BE2C (cell line): ENCODE measurements around the gene PLAAT5.

Experiments
- DNase-seq: peaks from one replicate; pipeline ENCODE4 v3.0.0-alpha.2; 2020
- H3K27me3 ChIP-seq: fragments of 250-450 bp; sonication (Bioruptor Pico); 2 replicates; pipeline ENCODE4 v1.5.1; 2020; ENCODE audit warnings: mild to moderate bottlenecking
- H3K36me3 ChIP-seq: fragments of 250-450 bp; sonication (Bioruptor Pico); 2 replicates; pipeline ENCODE4 v1.5.1; 2020; ENCODE audit warnings: mild to moderate bottlenecking
- H3K4me1 ChIP-seq: fragments of 250-450 bp; sonication (Bioruptor Pico); 2 replicates; pipeline ENCODE4 v1.5.1; 2020
- H3K4me3 ChIP-seq: 2 replicates; pipeline ENCODE4 v1.5.1; 2011; ENCODE audit warnings: low read depth, low read length
- H3K9me3 ChIP-seq: fragments of 250-450 bp; sonication (Bioruptor Pico); 2 replicates; pipeline ENCODE4 v1.5.1; 2020
- TF ChIP-seq, protein P1 (sequence below): IDR thresholded peaks from 2 replicates; pipeline ENCODE4 v1.5.1; 2012; ENCODE audit warnings: mild to moderate bottlenecking, low read depth, low read length

PLAAT5 gene

DNA sequence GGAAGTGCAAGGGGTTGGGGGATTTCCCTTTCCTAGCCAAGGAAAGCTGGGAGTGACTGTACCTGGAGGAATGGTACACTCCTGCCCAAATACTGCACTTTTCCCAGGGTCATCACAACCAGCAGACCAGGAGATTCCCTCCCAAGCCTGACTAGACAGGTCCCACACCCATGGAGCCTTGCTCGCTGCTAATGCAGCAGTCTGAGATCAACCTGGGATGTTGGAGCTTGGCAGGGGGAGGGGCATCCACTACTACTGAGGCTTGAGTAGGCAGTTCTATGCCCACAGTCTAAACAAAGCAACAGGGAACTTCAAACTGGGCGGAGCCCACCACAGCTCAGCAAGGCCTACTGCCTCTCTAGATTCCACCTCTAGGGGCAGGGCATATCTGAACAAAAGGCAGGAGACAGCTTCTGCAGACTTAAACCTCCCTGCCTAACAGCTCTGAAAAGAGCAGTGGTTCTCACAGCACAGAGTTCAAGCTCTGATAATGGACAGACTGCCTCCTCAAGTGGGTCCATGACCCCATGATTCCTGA lies 62.9 kb downstream of the PLAAT5 start:
- no peaks in the 10 kb centered on the region for H3K27me3 ChIP-seq
- H3K4me3 ChIP-seq: no peak overlapping the region
- TF ChIP-seq, protein P1, sequence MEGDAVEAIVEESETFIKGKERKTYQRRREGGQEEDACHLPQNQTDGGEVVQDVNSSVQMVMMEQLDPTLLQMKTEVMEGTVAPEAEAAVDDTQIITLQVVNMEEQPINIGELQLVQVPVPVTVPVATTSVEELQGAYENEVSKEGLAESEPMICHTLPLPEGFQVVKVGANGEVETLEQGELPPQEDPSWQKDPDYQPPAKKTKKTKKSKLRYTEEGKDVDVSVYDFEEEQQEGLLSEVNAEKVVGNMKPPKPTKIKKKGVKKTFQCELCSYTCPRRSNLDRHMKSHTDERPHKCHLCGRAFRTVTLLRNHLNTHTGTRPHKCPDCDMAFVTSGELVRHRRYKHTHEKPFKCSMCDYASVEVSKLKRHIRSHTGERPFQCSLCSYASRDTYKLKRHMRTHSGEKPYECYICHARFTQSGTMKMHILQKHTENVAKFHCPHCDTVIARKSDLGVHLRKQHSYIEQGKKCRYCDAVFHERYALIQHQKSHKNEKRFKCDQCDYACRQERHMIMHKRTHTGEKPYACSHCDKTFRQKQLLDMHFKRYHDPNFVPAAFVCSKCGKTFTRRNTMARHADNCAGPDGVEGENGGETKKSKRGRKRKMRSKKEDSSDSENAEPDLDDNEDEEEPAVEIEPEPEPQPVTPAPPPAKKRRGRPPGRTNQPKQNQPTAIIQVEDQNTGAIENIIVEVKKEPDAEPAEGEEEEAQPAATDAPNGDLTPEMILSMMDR: no peak
- H3K9me3 ChIP-seq: no peaks in the 10 kb centered on the region
- H3K4me1 ChIP-seq: no peaks in the 10 kb centered on the region
- DNase-seq: no peak
- H3K36me3 ChIP-seq: no peaks in the 10 kb centered on the region

DNA sequence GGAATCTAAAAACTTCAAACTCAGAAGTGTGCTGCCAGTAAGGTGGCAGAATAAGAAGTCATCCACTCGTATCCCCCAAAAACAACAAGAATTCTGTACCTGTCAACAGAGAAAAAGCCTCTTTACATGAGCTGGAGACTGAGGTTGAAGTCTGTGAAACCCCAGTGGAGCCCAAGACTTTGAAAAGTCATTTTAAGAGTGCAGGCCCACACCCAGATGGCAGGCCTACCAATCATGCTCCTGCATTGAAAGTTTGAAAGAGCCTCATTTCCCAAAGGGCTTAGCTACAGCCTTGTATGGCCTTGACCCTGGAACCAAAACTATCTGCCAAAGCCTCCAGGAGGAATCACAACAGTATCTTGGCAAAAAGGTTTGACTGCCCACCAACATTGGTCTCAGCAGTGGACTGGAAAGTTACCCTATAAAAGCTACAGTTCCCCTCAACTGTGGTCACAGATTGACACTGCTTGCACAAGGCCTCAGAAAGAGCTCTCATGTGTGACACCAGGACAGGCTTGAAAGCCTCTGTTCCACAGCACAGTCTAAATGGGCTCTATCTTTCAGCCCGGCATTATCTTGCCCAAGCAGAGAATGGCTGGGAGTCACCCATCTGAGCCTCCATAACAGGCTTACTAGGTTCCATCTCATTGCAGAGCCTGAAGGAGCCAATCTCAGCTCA lies 73.7 kb downstream of the PLAAT5 start:
- H3K4me3 ChIP-seq: no peak overlapping the region
- no peaks in the 10 kb centered on the region for H3K4me1 ChIP-seq
- no peaks in the 10 kb centered on the region for H3K9me3 ChIP-seq
- no peaks in the 10 kb centered on the region for H3K36me3 ChIP-seq
- TF ChIP-seq, protein P1: no peak
- no peaks in the 10 kb centered on the region for H3K27me3 ChIP-seq
- DNase-seq: no peak
